ENCODE results near the gene ATG9B.

ATG9B gene

DNA sequence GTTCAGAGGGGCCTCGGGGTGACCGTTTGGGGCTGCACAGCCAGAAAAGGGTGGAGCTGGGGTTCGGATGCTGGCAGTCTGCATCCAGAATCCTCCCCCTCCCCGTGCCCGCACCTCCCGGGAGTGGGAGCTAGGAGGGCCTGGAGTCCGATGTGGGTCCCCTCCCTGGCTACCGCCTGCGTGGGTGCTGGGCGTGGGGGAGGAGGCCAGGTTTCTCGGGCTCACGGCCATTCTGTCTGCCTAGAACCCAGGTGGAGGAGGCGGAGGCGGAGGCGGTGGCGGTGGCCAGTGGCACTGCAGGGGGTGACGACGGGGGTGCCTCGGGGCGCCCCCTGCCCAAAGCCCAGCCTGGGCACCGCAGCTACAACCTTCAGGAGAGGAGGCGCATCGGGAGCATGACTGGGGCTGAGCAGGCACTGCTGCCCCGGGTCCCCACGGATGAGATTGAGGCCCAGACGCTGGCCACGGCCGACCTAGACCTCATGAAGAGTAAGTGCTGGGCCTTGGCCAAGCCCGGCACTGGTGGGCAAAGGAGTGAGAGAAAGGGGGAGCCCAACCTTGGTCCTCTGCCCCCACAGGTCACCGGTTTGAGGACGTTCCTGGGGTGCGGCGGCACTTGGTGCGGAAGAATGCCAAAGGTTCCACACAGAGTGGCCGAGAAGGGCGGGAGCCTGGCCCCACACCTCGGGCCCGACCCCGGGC is 42.1 kb upstream of the ATG9B start:
- TF ChIP-seq, protein P1, sequence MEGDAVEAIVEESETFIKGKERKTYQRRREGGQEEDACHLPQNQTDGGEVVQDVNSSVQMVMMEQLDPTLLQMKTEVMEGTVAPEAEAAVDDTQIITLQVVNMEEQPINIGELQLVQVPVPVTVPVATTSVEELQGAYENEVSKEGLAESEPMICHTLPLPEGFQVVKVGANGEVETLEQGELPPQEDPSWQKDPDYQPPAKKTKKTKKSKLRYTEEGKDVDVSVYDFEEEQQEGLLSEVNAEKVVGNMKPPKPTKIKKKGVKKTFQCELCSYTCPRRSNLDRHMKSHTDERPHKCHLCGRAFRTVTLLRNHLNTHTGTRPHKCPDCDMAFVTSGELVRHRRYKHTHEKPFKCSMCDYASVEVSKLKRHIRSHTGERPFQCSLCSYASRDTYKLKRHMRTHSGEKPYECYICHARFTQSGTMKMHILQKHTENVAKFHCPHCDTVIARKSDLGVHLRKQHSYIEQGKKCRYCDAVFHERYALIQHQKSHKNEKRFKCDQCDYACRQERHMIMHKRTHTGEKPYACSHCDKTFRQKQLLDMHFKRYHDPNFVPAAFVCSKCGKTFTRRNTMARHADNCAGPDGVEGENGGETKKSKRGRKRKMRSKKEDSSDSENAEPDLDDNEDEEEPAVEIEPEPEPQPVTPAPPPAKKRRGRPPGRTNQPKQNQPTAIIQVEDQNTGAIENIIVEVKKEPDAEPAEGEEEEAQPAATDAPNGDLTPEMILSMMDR (IDR thresholded peaks at IDR 0.05), result no peak
- Histone ChIP-seq H3K4me3 (no peak overlapping the region), H3K27ac (no peak overlapping the region)
- no peak for DNase-seq (ENCODE audit: low spot score)

DNA sequence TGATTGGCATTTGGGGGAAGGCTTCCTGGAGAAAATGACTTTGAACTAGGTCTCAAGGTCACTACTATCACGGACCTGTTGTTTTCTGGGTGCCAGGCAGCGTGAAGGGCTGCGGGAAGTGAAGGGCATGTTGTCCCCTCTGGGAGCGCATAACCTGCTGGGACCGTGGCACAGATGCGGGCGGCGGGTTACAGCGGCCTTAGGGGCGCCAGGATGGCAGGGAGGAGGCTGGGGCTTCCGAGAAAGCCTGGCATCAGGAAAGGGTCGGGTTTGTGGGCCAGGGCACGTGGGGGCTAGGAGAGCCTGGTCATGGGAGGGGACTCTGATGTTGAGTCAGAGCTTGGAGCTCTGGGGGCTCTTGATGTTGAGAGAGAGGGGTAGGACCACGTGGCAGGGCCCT is 41.2 kb upstream of the ATG9B start:
- no peak for DNase-seq (ENCODE audit: low spot score)
- H3K27ac ChIP-seq, result no peak overlapping the region
- H3K4me3 ChIP-seq, result no peak overlapping the region
- TF ChIP-seq, protein P1 (IDR thresholded peaks at IDR 0.05), result no peak

DNA sequence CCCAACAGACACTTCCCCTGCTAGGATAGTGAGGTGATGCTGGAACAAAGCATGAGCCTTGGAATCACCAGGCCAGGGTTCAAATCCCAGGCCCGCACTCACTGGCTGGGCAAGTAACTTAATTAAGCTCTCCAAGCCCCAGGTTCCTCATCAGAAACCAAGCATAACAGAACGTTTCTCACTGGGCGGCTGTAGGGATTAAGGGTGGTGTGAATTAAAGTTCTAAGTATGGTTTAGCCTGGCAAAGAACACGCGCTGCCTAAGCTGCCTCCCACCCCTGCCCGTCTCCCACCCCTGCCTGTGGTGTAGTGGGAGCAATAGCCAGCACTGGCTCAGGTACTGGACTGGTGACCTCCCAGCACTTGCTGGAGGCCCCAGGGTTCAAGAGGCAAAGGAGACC is 40.7 kb upstream of the ATG9B start:
- Histone ChIP-seq H3K27ac (no peak overlapping the region), H3K4me3 (no peak overlapping the region)
- TF ChIP-seq, protein P1 (IDR thresholded peaks at IDR 0.05), result no peak
- no peak for DNase-seq (ENCODE audit: low spot score)

DNA sequence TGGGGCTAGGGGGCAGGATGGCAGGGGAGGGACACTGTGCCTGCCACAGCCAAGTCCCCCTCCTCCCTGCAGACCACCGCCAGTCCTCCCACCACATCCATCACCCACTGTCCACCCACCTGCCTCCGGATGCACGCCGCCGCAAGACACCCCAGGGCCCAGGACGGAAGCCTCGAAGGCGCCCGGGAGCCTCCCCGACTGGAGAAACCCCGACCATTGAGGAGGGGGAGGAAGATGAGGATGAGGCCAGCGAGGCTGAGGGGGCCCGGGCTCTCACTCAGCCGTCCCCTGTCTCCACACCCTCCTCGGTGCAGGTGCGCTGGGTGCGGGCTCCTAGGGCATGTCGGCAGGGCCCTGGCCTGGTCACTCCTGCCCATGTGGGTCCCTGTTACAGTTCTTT is 40.2 kb upstream of the ATG9B start:
- TF ChIP-seq, protein P1 (IDR thresholded peaks at IDR 0.05), result no peak
- Histone ChIP-seq H3K27ac (no peak overlapping the region), H3K4me3 (no peak overlapping the region)
- no peak for DNase-seq (ENCODE audit: low spot score)

DNA sequence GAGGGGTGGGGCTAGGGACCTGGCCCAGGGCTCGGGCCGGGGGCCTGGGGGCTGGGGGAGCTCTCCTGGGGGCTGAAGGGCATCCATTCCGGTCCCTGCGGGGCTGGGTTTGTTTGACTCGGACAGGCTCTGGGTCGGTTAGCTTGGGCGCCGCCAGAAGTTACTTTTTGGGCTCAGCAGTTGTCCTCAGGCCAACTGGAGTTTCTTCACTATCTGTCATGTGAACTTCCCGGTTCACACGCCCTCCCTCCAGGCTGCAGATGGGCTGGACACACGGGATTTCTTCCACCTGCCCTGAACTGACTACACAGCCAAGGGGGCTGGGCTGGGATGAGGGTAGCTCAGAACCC is 38.9 kb upstream of the ATG9B start:
- TF ChIP-seq, protein P1 (IDR thresholded peaks at IDR 0.05), result no peak
- no peak for DNase-seq (ENCODE audit: low spot score)
- Histone ChIP-seq H3K4me3 (peak overlapping the region; percentile 55), H3K27ac (peak overlapping the region; percentile 58 to 99)

DNA sequence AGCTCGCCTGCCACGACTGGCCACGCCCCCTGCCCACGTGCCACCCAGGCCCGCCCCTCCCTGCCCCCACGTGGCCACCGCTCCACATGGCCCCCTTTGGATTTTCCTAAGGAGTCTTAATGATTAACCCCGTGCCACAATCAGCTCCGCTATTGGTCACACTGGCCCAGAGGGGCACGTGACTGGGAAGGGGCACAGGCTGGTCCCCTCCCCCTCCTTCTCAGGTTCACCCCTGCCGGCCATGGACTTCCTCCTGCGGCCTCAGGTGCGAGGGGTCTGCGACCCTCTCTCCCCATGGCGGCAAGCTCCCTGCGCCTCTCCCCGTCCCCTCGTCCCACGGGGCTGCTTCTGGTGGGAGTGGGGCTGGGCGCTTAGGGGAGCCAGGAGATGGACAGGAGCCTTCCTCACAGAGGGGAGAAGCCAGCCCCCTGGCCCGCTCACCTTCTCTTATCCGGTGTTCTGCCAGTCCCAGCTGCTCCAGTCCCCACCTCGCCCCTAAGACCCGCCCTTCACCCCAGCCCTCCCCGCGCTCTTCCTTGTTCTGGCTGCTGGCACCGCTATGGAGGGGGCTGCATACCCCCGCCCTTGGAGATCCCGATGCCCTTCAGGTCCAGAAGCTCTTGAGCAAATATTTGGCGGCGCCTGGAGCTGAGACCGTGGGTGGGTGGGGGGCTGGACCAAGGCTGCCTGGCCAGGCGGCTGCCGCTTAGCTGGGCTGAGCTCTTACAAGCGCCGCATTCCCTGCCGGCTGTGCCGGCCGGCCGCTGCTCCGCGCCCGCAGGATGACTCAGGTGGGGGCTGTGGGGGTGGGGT is 38.3 kb upstream of the ATG9B start:
- peak overlapping the region; percentile 55 for H3K4me3 ChIP-seq
- no peak for DNase-seq (ENCODE audit: low spot score)
- peak overlapping the region; percentile 58 to 99 for H3K27ac ChIP-seq

More for the DNA sequence above, 38.3 kb upstream of the ATG9B start:
- TF ChIP-seq, protein P1 (IDR thresholded peaks at IDR 0.05), result no peak

All from coronary artery (tissue), 2 donors.